NCI-H2029 (cell line): Measurements from ENCODE around the gene ECHS1.
A peak's percentile ranks its signal among the peaks of the same experiment; 100 is the strongest.
"Not testable (repeated sequence)": the region's sequence is repeated elsewhere in the genome, so short reads cannot be mapped to it uniquely, and the experiment has no call there.

Experiments used
- DNase-seq: peaks from one replicate; lab custom pipeline; 2025; lab: John Stamatoyannopoulos, UW

The ECHS1 gene

DNA sequence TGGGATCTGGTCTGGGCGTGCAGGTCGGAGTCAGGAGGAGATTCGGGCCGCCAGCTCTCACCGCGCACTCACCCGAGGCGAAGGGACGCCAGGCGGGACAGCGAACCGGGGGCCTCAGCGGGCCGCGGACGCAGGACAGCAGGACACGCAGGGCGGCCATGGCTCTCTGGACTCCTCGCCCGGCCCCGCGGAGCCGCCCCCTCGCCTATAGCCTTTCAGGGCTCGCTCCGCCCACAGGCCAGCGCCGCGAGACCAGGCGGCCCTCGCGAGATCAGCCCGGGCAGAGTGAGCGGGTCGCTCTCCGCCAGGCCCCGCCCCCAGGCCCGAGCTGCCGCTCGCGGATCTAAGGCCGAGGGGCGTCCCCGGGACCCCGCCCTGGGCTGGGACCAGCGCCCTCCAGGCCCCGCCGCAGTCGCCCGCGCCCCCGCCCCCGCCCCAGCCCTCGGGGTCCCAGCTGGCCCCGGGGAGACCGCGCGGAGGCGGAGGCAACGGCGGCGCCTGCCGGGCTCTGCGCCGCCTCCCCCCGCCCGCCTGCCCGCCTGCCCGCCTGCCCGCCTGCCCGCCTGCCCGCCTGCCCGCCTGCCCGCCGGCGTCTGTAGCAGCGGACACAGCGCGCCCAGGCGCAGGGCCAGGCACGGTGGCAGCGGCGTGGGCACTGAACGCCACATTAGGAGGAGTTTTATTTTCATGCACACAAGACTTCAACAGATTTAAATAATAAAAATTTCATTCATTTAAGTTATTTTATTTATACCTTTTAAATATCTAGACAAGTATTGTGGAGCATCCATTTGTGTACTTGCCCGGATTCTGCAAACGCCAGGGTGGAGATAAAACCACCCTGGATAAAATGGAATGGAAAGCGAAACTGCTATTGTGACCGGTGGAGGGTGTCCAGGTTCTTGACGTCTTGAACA is at the start of gene ECHS1:
TSS of gene ECHS1 (minus strand) at position 181 of the 917 bp plus-strand sequence. CDS start at position 160, 21 bp downstream.
- DNase-seq: peak; percentile 62

DNA sequence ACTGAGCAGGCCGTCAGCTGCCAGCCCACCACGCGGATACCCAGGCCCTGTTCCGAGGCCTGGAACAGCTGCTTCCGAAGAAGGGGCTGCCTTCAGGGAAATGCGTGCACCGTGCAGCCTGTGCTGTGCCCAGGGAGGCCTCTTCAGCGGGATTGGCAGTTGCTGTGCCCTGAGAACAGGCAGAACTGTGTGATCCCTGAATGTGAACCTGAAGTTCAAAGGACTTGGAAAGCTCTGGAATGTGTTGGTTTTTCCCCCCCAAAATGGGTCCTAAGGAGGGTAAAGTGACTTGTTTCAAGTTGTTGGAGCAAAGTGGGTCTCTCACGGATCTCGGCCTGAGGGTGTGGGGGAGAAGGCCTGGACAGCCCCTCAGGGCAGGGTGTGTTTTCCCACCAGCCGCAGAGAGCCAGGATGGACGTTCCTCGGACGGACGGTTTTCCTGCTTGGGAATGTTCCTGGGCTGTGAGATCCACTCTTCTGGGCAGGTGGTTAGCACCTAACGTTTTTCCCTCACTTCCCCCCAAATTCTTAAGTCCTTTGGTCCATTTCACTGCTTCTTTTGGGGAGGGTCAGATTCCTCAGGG is 49.2 kb upstream of the ECHS1 start:
- DNase-seq: no peak

DNA sequence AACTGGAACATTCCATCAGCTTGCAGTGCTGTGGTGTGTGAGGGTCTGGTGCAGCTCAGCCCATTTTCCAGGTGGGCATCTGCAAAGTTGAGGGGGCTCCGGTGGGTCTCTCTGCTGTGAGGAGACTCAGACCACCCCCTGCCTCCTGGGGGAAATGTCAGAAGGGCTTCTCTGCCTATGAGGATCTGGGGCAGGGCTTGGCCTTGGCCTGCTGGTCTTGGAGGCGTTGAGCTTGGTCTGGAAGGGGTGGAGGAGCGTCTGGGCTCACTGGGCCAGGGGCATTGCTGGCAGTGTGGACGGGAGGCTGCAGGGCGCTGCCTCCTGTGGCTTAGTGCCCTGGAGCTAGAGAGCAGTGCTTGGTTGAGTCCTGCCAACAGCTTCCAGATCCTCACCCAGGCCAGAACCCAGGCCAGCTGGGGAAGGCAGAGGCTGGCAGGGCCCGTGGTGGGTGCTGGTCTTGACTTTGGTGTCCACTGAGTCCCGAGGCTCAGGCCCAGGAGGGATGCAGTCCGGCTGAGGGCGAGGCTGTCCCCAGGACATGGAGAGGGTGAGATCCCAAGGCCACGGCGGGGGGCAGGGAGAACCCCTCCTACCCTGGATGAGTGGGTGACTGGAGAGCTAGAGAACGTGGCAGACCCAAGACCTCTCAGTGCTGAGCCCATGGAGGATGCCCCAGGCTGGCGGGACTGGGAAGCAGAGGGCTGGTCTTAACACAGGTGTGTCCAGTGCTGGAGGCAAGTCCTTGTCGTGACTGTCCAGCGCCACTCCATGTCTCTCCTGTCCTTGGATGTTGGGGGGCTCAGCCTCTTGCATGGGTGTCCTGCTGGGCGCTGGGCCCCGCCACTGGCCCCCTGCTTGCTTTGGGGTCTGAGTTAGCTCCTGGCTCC is 48.4 kb upstream of the ECHS1 start:
- no peak for DNase-seq

DNA sequence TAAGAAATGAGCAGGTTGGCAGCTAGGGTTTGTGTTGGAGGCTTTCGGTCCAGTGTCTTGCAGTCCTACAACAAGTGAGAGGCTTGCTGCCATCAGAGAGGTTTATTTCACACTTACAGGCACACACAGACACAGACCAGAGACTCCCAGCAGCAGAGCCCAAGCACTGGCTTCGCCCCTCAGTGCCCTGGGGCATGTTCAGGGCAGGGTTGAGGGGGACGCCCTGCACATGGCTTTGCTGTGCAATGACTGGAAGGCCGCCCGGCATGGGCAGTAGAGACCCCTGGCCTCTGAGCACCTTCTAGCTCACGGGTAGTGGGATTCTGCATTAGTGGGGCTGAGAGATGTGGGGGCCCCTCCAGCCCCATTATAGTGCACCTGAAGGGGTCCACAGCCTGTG is 47.4 kb upstream of the ECHS1 start:
- DNase-seq: no peak

DNA sequence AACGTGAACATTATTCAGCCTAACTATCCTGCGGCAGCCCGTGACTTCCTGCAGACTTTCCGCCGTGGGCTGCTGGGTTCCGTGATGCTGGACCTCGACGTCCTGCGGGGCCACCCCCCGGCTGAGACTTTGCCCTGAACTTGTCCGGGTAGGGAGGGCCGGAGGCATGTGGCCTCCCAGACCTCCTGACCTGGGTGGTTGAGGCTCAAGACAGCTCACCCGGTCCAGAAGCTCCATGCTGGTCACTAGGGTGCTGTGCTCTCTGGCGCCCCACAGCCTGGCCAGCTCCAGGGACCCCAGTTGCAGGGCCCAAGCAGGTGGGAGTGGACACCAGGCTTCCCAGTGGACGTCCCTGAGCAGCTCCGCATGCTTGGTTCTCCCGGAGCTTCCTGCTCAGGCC is 46.9 kb upstream of the ECHS1 start:
- no peak for DNase-seq

DNA sequence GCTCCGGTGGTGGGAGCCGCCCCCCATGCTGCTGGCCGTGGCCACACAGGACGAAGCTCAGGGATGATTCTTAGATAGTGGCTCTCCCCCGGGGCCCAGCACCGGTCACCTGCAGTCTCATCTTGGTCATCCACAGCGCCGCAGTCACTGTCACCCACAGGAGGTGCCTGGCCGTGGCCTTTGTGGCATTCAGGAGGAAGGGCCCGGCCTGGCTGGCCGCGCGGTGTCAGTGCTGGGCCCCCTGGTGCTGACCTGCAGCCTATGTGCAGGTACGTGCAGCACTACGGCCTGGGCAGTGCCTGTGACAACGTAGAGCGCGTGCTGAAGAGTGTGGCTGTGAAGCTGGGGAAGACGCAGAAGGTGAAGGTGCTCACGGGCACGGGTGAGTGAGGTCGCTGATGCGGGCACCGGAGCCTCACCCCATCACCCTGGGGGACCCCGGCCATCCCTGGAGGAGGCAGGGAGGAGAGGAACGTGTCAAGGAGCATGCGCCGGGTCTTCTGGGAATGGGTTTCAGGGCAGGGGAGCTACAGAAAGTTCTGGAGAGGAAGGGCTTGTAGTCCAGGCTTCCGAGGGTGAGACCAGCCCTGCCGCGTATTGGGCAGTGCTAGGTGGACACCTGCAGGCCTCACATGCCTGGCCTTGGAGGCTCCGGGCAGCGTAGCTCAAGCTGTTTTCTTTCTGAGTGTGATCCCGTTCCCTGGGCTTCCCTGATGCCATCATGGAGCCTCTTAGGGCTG is 46.2 kb upstream of the ECHS1 start:
- DNase-seq: no peak

DNA sequence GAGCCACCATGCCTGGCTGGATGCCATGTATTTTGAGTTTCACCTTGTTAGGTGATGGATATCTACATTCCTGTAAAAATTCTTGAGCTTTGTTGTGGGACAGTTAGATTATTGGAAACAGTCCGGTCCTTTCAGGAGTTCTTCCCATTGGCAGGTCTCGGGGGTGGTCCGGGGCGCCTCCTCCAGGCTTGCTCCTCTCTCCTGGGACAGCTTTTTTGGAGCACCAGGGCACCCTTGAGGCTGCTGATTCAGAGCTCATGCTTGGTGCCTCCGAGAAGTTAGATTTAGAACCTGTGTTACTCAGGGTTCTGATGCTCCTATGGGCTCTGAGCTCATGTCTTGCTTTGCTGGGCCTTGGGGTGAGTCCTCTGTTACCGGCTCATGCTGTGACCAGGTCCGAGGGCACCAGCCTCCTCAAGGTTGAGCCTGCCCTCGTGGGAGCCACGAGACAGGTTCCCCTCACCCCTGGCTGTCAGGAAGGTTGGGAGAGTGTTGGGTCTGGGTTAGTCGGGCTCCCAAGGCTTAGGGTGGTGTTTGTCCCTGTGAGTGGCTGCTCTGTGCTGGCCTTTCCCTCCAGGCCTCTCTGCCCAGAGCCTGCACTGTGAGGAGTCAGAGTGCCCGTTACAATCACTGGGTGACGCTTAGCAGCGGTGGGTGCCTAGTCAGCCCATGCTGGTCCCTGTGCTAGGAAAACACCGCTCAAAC is 45.3 kb upstream of the ECHS1 start:
- DNase-seq: no peak

DNA sequence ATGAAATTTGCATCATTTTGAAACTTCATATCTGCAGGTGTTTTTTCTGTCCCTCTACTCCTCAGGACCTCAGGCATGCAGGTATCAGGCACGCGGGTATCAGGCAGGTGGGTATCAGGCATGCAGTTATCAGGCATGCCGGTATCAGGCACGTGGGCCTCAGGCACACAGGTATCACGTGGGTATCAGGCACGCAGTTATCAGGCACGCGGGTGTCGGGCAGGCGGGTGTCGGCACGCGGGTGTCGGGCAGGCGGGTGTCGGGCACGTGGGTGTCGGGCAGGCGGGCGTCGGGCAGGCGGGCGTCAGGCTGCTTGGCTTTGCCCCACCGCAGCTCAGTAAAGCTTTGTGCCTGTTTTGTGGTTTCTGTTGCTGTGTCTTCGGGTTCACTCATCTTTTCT is 42.6 kb upstream of the ECHS1 start:
- no peak for DNase-seq

DNA sequence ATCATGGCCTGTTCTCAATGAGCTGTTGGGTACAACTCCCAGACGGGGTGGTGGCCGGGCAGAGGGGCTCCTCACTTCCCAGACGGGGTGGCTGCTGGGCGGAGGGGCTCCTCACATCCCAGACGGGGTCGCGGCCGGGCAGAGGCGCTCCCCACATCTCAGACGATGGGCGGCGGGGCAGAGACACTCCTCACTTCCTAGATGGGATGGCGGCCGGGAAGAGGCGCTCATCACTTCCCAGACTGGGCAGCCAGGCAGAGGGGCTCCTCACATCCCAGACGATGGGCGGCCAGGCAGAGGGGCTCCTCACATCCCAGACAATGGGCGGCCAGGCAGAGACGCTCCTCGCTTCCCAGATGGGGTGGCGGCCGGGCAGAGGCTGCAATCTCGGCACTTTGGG is 41.2 kb upstream of the ECHS1 start:
- DNase-seq: not testable (repeated sequence)

DNA sequence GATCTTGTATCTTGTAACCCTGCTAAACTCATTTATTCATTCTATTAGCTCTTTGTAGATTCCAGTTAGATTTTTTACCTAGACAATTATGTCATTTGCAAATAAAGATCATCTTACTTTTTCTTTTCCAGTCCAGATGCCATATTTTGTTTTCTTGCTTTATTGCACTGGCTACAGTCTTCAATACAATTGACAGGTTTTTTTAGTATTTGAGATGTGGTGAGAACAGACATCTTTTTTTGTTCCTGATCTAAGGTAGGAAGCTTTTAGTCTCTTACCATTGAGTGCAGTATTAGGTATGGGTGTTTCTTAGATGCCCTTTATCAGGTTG is 39.2 kb upstream of the ECHS1 start:
- DNase-seq: no peak

DNA sequence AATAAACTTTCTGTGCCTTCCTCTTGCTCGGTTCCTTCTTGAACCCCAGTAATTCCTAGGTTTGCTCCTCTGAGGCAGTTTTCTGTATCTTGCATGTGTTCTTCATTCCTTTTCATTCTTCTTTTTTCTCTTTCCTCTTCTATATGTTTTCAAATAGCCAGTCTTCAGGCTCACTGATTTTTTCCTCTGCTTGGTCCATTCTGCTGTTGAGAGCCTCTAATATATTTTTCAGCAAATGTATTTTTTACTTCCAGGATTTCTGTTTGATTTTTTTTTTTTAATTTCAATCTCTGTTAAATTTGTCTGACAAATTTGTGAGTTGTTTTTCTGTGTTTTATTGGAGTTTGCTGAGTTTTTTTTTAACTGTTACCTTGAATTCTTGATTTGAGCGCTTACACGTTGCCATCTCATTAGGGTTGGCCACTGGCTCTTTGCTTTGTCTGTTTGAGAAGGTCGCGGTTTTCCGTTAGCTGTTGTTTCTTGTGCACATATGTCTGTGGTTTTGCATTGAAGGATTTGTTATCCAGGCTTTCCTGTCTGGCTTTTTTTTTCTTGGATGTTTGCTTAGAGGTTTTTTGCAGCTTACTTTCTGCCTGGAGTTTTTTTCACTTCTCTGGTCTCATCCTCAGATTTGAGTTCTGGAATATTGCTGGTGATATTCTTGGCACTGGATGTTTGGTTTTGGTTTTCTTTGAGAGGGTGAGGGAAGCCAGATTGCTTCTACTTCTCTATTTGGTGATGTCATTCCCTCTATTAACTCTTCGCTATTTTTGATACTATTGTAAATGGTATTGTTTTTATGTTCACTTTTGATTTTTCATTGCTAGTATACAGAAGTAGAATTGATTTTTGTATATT is 38.6 kb upstream of the ECHS1 start:
- DNase-seq: no peak

DNA sequence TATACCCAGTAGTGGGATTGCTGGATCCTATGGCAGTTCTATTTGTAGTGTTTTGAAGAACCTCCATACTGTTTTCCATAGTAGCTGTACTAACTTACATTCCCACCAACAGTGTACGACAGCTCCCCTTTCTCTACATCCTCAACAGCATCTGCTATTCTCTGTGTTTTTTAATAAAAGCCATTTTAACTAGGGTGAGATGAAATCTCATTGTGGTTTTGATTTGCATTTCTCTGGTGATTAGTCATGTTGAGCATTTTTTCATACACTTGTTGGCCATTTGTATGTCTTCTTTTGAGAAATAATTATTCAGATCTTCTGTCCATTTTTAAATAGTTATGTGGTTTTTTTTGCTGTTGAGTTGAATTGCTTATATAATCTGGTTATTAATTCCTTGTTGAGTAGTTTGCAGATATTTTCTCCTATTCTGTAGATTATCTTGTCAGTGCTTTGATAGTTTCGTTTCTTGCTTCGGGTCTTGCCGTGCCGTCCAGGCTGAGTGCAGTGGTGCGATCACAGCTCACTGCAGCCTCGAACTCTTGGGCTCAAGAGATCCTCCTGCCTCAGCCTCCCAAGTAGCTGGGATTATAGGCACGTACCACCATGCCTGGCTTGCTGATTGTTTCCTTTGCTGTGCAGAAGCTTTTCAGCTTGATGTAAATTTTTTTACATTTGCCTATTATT is 32.8 kb upstream of the ECHS1 start:
- DNase-seq: no peak

DNA sequence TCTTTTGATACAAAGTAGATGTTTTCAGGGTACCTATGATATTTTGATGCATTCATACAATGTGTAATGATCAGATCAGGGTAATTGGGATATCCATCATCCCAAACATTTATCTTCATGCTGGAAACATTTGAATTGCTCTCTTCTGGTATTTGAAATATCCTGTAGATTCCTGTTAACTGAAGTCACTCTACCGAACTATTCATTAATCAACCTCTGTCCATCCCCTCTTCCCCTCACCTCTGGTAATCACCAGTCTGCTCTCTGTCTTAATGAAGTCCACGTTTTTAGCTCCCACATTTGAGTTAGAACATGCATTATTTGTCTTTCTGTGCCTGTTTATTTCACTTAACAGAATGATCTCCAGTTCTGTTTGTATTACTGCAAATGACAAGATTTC is 32.1 kb upstream of the ECHS1 start:
- DNase-seq: no peak

DNA sequence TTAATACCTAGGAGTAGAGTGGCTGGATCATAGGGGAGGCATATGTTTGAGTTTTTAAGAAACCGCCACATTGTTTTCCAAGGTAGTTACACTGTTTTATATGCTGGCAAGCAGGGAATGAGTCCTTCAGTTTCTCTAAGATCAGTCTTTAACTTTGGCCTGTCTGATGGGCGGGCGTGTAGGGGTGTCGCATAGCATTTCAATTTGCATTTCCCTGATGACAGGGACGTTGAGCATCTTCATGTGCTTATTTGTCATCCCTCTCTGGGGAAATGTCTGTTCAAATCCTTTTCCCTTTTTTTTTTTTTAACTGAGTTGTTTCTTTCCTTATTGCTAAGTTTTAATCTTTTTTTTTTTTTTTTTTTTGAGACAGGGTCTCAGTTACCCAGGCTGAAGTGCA is 30.6 kb upstream of the ECHS1 start:
- no peak for DNase-seq

DNA sequence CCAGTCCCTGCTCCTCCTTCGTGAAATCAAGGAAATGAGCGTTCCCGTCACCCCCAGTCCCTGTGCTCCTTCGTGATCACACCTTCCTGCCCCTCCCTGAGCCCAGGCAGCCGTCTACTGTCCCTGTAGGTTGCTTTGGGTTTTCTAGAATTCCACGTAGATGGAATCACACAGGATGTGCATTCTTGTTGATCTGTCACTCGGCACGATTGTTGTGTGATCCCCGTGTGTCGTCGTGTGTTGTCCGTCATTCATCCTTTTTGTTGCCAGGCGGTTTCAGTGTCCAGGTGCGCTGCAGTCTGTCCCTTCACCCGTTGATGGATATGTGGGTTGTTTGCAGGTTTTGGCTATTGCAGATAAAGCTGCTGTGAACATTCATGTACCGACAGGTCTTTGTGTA is 30.2 kb upstream of the ECHS1 start:
- no peak for DNase-seq

DNA sequence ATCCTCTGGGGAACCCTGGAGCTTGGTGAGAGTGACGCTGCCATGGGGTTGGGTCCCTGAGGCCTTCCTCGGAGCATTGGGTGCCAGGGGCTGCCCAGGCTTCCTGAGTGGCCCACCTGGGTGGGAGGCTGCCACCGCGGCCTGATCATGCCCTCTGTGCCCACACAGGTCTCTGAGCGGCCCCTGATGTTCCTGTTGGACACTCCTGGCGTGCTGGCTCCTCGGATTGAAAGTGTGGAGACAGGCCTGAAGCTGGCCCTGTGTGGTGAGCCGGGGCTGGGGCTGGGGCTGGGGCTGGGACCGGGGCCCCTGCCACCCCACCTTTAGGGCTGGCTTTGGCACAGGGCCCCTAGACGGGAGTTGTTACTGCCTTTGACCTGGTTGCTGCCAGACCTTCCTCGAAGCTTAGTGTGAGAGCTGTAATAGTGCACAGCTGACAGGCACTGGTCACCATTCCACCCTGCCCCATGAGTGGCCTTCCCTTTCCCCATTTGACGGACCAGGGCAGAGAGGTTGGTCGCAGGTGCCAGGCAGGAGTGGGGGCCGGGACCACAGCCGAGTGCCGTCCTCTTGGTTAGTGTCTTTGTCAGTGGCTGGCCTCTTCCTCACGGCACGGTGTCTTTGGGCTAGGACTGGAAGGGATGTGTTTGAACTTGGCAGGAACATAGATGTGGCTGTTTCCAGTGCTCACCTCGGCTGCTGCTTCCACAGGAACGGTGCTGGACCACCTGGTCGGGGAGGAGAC is 29.0 kb upstream of the ECHS1 start:
- no peak for DNase-seq

DNA sequence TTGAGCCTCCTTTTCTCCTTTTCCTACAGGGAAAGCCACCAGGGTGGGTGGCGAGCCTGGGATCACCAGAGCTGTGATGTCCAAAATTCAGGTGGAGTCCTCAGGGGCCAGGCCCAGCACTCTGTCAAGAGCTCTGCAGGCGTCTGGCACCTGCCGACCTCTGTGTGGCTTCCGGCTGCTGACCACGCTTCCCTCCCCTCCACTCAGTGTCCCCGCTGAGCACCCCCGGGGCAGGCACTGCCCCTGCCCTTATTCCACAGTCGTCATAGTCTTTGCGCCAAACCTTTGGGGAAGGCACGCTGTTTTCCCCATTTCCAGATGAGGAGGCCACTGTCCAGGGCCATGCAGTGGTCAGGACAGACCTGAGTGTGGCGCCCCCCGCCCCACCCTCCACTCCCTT is 28.3 kb upstream of the ECHS1 start:
- DNase-seq: no peak

DNA sequence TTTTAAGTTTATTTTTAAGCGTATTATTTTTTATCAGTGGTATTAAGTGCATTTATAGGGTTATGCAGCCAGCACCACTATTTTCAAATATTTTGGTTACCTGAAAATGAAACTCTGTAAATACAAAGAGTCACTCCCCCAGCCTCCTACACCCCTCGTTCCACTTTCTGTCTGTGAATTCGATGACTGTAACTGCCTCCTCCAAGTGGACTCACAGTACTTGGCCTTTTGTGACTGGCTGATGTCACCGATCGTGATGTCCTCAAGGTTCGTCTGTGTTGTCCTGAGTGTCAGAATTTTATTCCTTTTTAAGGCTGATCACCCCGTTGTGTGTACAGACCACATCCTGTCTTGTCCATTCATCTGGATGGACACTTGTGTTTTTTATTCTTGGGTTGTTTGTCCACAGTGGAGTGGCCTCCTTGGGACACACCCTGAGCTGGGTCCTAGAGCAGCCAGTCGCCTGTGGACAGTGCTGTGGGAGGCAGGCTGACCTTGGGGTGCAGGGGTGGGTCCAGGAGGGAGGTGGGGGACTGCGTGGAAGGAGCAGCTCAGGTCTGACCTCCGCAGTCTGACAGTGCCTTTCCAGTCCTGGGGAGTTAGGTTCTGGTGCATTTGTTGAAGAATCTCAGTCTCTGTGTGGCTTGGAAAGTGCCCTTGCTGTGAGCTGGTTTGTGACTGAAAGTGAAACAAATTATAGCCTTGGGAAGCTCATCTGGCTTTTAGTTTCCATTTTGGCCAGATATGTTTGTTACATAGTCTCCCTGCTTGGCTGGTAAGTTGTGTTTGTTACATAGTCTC is 27.7 kb upstream of the ECHS1 start:
- DNase-seq: no peak
